K562 (cell line): ENCODE results near the gene UHRF1. TPM values are rescaled to one million over a fixed set of nuclear protein-coding genes. Genes with fewer than 3 reads are reported as not detected.
A peak's percentile ranks its signal among the peaks of the same experiment; 100 is the strongest.

ENCODE experiments used
- ATAC-seq: fragments of 200-7000 bp; cut with Tn5 transposase; 3 replicates; pipeline ENCODE4 v1.9.1; 2020; ENCODE audit warnings: moderate library complexity
- BruUV-seq: library from RNA; stranded (reverse); fragments of 400-500 nt; replicated peaks from 2 replicates; lab custom pipeline; 2021; lab: Mats Ljungman, UMichigan
- CTCF ChIA-PET: fragments of 300-600 bp; formaldehyde crosslinking; extraction: SDS; loops from one replicate; lab custom pipeline; 2021; ENCODE audit warnings: low intra/inter-chr PET ratio; lab: Yijun Ruan, JAX
- POLR2A ChIA-PET: fragments of 300-600, 350-650 bp; sonication (Branson Sonifier 250); formaldehyde crosslinking; extraction: SDS; loops from one replicate; lab custom pipeline; 2021; ENCODE audit warnings: antibody characterized with exemption, inconsistent platforms; lab: Yijun Ruan, JAX
- DNase-seq, 4 experiments: peaks; one replicate each; pipeline versions ENCODE4 v3.0.0 to v3.0.0-alpha.2; 2011 to 2018; ENCODE audit warnings: low spot score in 3 of 4, mixed read lengths in 3 of 4; ENCODE audit errors: extremely low read depth in 1 of 4
- FAIRE-seq: peaks from 2 replicates; lab custom pipeline; 2011; peaks lifted over from hg19 to GRCh38; lab: Jason Lieb, UNC
- H2AFZ ChIP-seq: 2 replicates; pipeline ENCODE4 v1.6.0; 2011; ENCODE audit warnings: low read depth, low read length, control low read depth, inconsistent platforms
- H3K27ac ChIP-seq: fragments of 200-600 bp; 3 replicates; pipeline ENCODE4 v1.8.0; 2011; ENCODE audit warnings: low read depth, mild to moderate bottlenecking, control low read depth, inconsistent platforms, low read length, moderate library complexity, mixed read lengths; ENCODE audit errors: extremely low read depth
- H3K27me3 ChIP-seq, 2 experiments: fragments of 300-600 bp in 1 of 2; 2 replicates in 1 of 2; 3 replicates in 1 of 2; pipeline versions ENCODE4 v1.6.0 to v1.8.0; 2011; ENCODE audit warnings: inconsistent platforms in 2 of 2, low read length in 2 of 2, mild to moderate bottlenecking in 1 of 2, mixed read lengths in 1 of 2, moderate library complexity in 1 of 2; ENCODE audit not compliant: control insufficient read depth in 2 of 2, insufficient read depth in 2 of 2
- H3K36me3 ChIP-seq: fragments of 300-600 bp; 3 replicates; pipeline ENCODE4 v1.8.0; 2011; ENCODE audit warnings: mild to moderate bottlenecking, low read length, inconsistent platforms; ENCODE audit not compliant: control insufficient read depth, insufficient read depth
- H3K4me1 ChIP-seq, 2 experiments: fragments of 200-600 bp in 1 of 2; replicated peaks in 1 of 2; 2 replicates in 1 of 2; 3 replicates in 1 of 2; pipeline versions ENCODE4 v1.5.1 to v1.8.0; 2011; ENCODE audit warnings: inconsistent platforms in 2 of 2, low read length in 2 of 2, mild to moderate bottlenecking in 1 of 2, mixed read lengths in 1 of 2, moderate library complexity in 1 of 2; ENCODE audit not compliant: control insufficient read depth in 2 of 2, insufficient read depth in 2 of 2
- H3K4me2 ChIP-seq: 2 replicates; pipeline ENCODE4 v1.6.1; 2011; ENCODE audit warnings: low read length, control low read depth, inconsistent platforms, mixed read lengths; ENCODE audit not compliant: insufficient read depth
- H3K4me3 ChIP-seq: fragments of 200-600 bp; sonication (generic), shearing (Covaris generic); 2 replicates; pipeline ENCODE4 v1.5.1; 2016; ENCODE audit warnings: control low read depth, inconsistent platforms
- H3K79me2 ChIP-seq: fragments of 200-600 bp; 3 replicates; pipeline ENCODE4 v1.8.0; 2011; ENCODE audit warnings: low read length, inconsistent platforms; ENCODE audit not compliant: control insufficient read depth, insufficient read depth
- H3K9ac ChIP-seq, 2 experiments: 2 replicates each; pipeline versions ENCODE4 v1.6.0 to v1.6.1; 2011; ENCODE audit warnings: low read depth in 2 of 2, low read length in 2 of 2, control low read depth in 1 of 2, inconsistent platforms in 1 of 2, mild to moderate bottlenecking in 1 of 2, mixed read lengths in 1 of 2; ENCODE audit not compliant: insufficient read depth in 1 of 2
- H3K9me1 ChIP-seq: one replicate; pipeline ENCODE4 v1.6.0; 2011; ENCODE audit warnings: inconsistent platforms, mild to moderate bottlenecking, low read length, moderate library complexity; ENCODE audit not compliant: control insufficient read depth, insufficient read depth
- H3K9me3 ChIP-seq: replicated peaks from 2 replicates; pipeline ENCODE4 v1.5.1; 2011; ENCODE audit warnings: low read depth, low read length, inconsistent platforms; ENCODE audit not compliant: control insufficient read depth, insufficient read depth
- H4K20me1 ChIP-seq: replicated peaks from 2 replicates; pipeline ENCODE4 v1.6.1; 2011; ENCODE audit warnings: low read length, inconsistent platforms, mixed read lengths; ENCODE audit not compliant: control insufficient read depth, insufficient read depth
- JUN ChIP-seq, 2 experiments: sonication (generic) in 1 of 2; formaldehyde crosslinking in 1 of 2; IDR thresholded peaks; 2 replicates each; pipeline versions ENCODE4 v1.6.1 to v1.8.0; 2012 to 2022; ENCODE audit warnings: borderline replicate concordance in 2 of 2, mild to moderate bottlenecking in 2 of 2, improper control_type of control experiment in 1 of 2, low read depth in 1 of 2, low read length in 1 of 2, missing genetic modification reagents in 1 of 2
- RBFOX2 ChIP-seq: fragments of 200-400 bp; formaldehyde crosslinking; IDR thresholded peaks from 2 replicates; pipeline ENCODE4 v1.6.1; 2017; ENCODE audit warnings: low read depth, mild to moderate bottlenecking, low read length, moderate library complexity
- WGBS: fragments of 100-300 bp; shearing (Covaris generic); methylation state at CpG from one replicate; pipeline ENCODE4 v1.1.6; 2016; ENCODE audit warnings: low coverage, mixed read lengths; ENCODE audit not compliant: insufficient coverage; ENCODE audit errors: missing lambda C conversion rate; 5-methylcytosine and 5-hydroxymethylcytosine counted together
- in situ Hi-C: fragments of 300-500 bp; cut with MboI; formaldehyde crosslinking; loops from 4 replicates; pipeline ENCODE4 v1.15.0; 2018; ENCODE audit warnings: inconsistent platforms, mixed read lengths
- intact Hi-C: fragments of 100-400 bp; cut with micrococcal nuclease; formaldehyde crosslinking; loops from 2 replicates; pipeline ENCODE4 v1.14.2; 2022
- polyA plus RNA-seq, 8 experiments: library from polyadenylated mRNA; depleted of rRNA in 4 of 8; stranded (reverse) in 5 of 8; unstranded in 3 of 8; fragments of >200 nt; fragmentation: Nextera tagmentation in 2 of 8; fragmentation: Illumina TruSeq in 1 of 8; extraction: Ambion mirVana in 2 of 8; extraction: Trizol in 1 of 8; gene quantifications; 2 replicates each; pipeline versions ENCODE4 v1.2.1 to v1.2.3, GENCODE V29; 2011 to 2014; ENCODE audit warnings: inconsistent platforms in 1 of 8, missing spikeins in 1 of 8
- total RNA-seq, 7 experiments: library from RNA; depleted of rRNA in 6 of 7; stranded (reverse); fragments of >200 nt in 6 of 7; fragmentation: Illumina TruSeq in 2 of 7; extraction: Trizol in 2 of 7; gene quantifications; 2 replicates each; pipeline versions ENCODE4 v1.2.1 to v1.2.3, GENCODE V29; 2011 to 2021; ENCODE audit warnings: low replicate concordance in 1 of 7
- TF ChIP-seq, protein P1 (sequence below), 2 experiments: fragments of 450-650 bp; formaldehyde crosslinking in 1 of 2; IDR thresholded peaks; 2 replicates each; pipeline versions ENCODE4 v1.4.0 to v1.6.1; 2014 to 2020; ENCODE audit warnings: mild to moderate bottlenecking in 2 of 2, borderline replicate concordance in 1 of 2, low read depth in 1 of 2
- TF ChIP-seq, protein P2 (sequence below): fragments of 450-650 bp; IDR thresholded peaks from 2 replicates; pipeline ENCODE4 v1.6.1; 2017; ENCODE audit warnings: antibody characterized with exemption, mild to moderate bottlenecking
- TF ChIP-seq, protein P3 (sequence below): sonication (generic); formaldehyde crosslinking; IDR thresholded peaks from 2 replicates; pipeline ENCODE4 v1.9.0; 2022; ENCODE audit warnings: mild to moderate bottlenecking, missing genetic modification reagents

The UHRF1 gene
- total and polyA plus RNA-seq, 9 of the 15 experiments (the other 6 are each of a cell fraction or from before 2014, with no cell fraction given): 6.0 to 101 (median 30.9) TPM

DNA sequence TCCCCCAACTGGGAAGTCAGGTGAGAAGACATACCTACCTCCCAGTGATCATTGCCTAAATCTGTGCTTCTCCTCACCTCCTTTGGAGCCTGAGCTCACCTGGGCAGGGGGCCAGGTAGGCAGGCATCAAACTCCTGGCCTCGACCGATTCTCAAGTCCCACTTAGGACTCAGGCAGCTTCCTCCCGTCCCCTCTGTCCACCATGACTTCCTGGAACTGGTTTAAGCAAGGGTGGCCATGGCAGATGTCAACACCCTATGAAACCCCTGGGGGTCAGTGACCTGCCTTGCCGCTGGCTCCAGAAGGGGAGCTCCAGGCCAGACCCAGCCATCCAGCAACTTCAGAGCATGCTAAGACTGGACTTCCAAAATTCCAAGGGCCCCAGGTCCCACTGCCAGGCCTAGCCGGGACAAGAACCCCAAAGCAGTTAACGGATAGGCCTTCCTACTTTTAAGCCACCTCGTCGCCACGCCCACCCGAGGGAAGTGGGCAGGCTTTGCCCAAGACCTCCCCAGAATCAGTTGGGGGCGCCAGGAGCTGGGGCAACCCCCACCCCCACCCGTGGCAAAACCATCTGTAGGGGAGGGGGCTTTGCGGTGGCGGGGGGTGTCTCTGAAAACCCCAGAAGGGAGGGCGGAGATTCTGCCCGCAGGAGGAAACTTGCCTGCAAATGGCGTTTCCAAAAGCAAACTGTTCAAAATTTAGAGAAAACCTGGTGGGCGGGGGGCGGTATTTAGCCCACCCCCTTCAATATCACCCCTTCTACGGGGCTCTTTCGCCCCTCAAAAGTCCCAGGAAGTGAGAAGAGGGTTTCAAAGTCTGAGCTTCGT, 42.5 kb upstream of the UHRF1 start:
- Histone ChIP-seq H3K79me2 (peaks cover 21% of the 10 kb centered on the region), H3K9me1 (no peaks in the 10 kb centered on the region), H2AFZ (peak overlapping the region; percentile 53; the same call in 1 of the 2 replicates), H4K20me1 (0 out of 2 replicates have a peak, but pooled peaks cover 5% of the 10 kb centered on the region), H3K9me3 (no peaks in the 10 kb centered on the region), H3K27ac (peak overlapping the region; percentile 80), H3K36me3 (peaks cover 9% of the 10 kb centered on the region; the same call in 2 of the 3 replicates), H3K4me2 (peak overlapping the region; percentile 85), H3K27me3 (no peaks in the 10 kb centered on the region), H3K4me3 (peak overlapping the region; percentile 59), H3K9ac (peak overlapping the region; percentile 71 to 95), H3K4me1 (peaks cover 16 to 35% of the 10 kb centered on the region in 2 experiments)
- peak; percentile 39 for ATAC-seq
- POLR2A ChIA-PET: interaction anchor here (0.8 to 2.1 kb wide), 8 partner anchors 9 to 440 kb away, joined by 3 to 6 read pairs (median 3); no protein-coding TSS in a partner anchor
- peak; percentile 53 to 74 (median 72) for DNase-seq
- BruUV-seq: TSS peak; percentile 78
- CTCF ChIA-PET: no interaction called here
- peak; percentile 62 for FAIRE-seq
- 3% methylated on average over 14 of the region's 22 CpGs for whole genome bisulfite sequencing
- intact Hi-C loops: loop anchor here (5.0 kb wide), 1 partner anchor 50 kb away; no protein-coding TSS in a partner anchor
- in situ Hi-C loops: no loop called here
- TF ChIP-seq, protein P1, sequence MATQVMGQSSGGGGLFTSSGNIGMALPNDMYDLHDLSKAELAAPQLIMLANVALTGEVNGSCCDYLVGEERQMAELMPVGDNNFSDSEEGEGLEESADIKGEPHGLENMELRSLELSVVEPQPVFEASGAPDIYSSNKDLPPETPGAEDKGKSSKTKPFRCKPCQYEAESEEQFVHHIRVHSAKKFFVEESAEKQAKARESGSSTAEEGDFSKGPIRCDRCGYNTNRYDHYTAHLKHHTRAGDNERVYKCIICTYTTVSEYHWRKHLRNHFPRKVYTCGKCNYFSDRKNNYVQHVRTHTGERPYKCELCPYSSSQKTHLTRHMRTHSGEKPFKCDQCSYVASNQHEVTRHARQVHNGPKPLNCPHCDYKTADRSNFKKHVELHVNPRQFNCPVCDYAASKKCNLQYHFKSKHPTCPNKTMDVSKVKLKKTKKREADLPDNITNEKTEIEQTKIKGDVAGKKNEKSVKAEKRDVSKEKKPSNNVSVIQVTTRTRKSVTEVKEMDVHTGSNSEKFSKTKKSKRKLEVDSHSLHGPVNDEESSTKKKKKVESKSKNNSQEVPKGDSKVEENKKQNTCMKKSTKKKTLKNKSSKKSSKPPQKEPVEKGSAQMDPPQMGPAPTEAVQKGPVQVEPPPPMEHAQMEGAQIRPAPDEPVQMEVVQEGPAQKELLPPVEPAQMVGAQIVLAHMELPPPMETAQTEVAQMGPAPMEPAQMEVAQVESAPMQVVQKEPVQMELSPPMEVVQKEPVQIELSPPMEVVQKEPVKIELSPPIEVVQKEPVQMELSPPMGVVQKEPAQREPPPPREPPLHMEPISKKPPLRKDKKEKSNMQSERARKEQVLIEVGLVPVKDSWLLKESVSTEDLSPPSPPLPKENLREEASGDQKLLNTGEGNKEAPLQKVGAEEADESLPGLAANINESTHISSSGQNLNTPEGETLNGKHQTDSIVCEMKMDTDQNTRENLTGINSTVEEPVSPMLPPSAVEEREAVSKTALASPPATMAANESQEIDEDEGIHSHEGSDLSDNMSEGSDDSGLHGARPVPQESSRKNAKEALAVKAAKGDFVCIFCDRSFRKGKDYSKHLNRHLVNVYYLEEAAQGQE (IDR thresholded peaks at IDR 0.05; ENCODE audit: borderline replicate concordance): peak; percentile 73
- TF ChIP-seq, protein P1 (CRISPR knock-in tag; IDR thresholded peaks at IDR 0.05; ENCODE audit: low read depth): no peak
- no peak for TF ChIP-seq JUN (IDR thresholded peaks at IDR 0.05; ENCODE audit: borderline replicate concordance, low read depth, low read length)
- no peak for TF ChIP-seq JUN (CRISPR knock-in tag; IDR thresholded peaks at IDR 0.05; ENCODE audit: borderline replicate concordance)
- peak; percentile 54 for TF ChIP-seq RBFOX2
- TF ChIP-seq, protein P2, sequence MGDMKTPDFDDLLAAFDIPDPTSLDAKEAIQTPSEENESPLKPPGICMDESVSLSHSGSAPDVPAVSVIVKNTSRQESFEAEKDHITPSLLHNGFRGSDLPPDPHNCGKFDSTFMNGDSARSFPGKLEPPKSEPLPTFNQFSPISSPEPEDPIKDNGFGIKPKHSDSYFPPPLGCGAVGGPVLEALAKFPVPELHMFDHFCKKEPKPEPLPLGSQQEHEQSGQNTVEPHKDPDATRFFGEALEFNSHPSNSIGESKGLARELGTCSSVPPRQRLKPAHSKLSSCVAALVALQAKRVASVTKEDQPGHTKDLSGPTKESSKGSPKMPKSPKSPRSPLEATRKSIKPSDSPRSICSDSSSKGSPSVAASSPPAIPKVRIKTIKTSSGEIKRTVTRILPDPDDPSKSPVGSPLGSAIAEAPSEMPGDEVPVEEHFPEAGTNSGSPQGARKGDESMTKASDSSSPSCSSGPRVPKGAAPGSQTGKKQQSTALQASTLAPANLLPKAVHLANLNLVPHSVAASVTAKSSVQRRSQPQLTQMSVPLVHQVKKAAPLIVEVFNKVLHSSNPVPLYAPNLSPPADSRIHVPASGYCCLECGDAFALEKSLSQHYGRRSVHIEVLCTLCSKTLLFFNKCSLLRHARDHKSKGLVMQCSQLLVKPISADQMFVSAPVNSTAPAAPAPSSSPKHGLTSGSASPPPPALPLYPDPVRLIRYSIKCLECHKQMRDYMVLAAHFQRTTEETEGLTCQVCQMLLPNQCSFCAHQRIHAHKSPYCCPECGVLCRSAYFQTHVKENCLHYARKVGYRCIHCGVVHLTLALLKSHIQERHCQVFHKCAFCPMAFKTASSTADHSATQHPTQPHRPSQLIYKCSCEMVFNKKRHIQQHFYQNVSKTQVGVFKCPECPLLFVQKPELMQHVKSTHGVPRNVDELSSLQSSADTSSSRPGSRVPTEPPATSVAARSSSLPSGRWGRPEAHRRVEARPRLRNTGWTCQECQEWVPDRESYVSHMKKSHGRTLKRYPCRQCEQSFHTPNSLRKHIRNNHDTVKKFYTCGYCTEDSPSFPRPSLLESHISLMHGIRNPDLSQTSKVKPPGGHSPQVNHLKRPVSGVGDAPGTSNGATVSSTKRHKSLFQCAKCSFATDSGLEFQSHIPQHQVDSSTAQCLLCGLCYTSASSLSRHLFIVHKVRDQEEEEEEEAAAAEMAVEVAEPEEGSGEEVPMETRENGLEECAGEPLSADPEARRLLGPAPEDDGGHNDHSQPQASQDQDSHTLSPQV: no peak
- TF ChIP-seq, protein P3, sequence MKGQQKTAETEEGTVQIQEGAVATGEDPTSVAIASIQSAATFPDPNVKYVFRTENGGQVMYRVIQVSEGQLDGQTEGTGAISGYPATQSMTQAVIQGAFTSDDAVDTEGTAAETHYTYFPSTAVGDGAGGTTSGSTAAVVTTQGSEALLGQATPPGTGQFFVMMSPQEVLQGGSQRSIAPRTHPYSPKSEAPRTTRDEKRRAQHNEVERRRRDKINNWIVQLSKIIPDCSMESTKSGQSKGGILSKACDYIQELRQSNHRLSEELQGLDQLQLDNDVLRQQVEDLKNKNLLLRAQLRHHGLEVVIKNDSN: no peak
